GM12878 (cell line): ENCODE measurements around the gene KLRF1. TPM values are rescaled to one million over a fixed set of nuclear protein-coding genes. Genes with fewer than 3 reads are reported as not detected.

Experiments used
- ATAC-seq: fragments of 200-7000 bp; cut with Tn5 transposase; 3 replicates; pipeline ENCODE4 v1.9.1; 2020; ENCODE audit warnings: mild to moderate bottlenecking, moderate library complexity
- BruUV-seq: library from RNA; stranded (reverse); fragments of 400-500 nt; replicated peaks from 2 replicates; lab custom pipeline; 2021; lab: Mats Ljungman, UMichigan
- CTCF ChIA-PET: fragments of 300-600 bp; sonication (Branson Sonifier 250); formaldehyde crosslinking; extraction: SDS; loops from one replicate; lab custom pipeline; 2021; ENCODE audit warnings: inconsistent platforms; lab: Yijun Ruan, JAX
- POLR2A ChIA-PET: fragments of 350-600 bp; formaldehyde crosslinking; extraction: SDS; loops from one replicate; lab custom pipeline; 2021; ENCODE audit warnings: inconsistent platforms; lab: Charles Lee
- RAD21 ChIA-PET: fragments of 300-600 bp; sonication (Branson Sonifier 250); formaldehyde crosslinking; loops from one replicate; lab custom pipeline; 2023; ENCODE audit warnings: antibody characterized with exemption; ENCODE audit not compliant: unreplicated experiment; lab: Charles Lee
- SMC1A ChIA-PET: fragments of 300-600 bp; sonication (Branson Sonifier 250); formaldehyde crosslinking; loops from one replicate; lab custom pipeline; 2023; ENCODE audit not compliant: unreplicated experiment, uncharacterized antibody; lab: Charles Lee
- DNase-seq: peaks from one replicate; pipeline ENCODE4 v3.0.0-alpha.2; 2011; ENCODE audit warnings: low read depth, low spot score
- FAIRE-seq: peaks from 3 replicates; lab custom pipeline; 2011; peaks lifted over from hg19 to GRCh38; lab: Jason Lieb, UNC
- H2AFZ ChIP-seq: 2 replicates; pipeline ENCODE4 v1.6.0; 2011; ENCODE audit warnings: low read depth, low read length, control low read depth; ENCODE audit not compliant: control insufficient read depth
- H3K27ac ChIP-seq: 2 replicates; pipeline ENCODE4 v1.5.1; 2011; ENCODE audit warnings: control low read depth; ENCODE audit not compliant: control insufficient read depth, insufficient read depth
- H3K27me3 ChIP-seq, 2 experiments: replicated peaks in 1 of 2; 2 replicates each; pipeline versions ENCODE4 v1.6.0 to v1.6.1; 2011; ENCODE audit warnings: low read length in 1 of 2; ENCODE audit not compliant: control insufficient read depth in 2 of 2, insufficient read depth in 2 of 2
- H3K36me3 ChIP-seq, 2 experiments: 2 replicates each; pipeline ENCODE4 v1.5.1; 2011; ENCODE audit warnings: low read length in 1 of 2; ENCODE audit not compliant: control insufficient read depth in 2 of 2, insufficient read depth in 2 of 2
- H3K4me1 ChIP-seq: 2 replicates; pipeline ENCODE4 v1.6.1; 2011; ENCODE audit warnings: mild to moderate bottlenecking, low read length, moderate library complexity, mixed read lengths; ENCODE audit not compliant: control insufficient read depth, insufficient read depth
- H3K4me2 ChIP-seq: 2 replicates; pipeline ENCODE4 v1.6.0; 2011; ENCODE audit warnings: control low read depth; ENCODE audit not compliant: control insufficient read depth, insufficient read depth
- H3K4me3 ChIP-seq: fragments of 200-600 bp; sonication (generic); 2 replicates; pipeline ENCODE4 v1.5.1; 2016
- H3K79me2 ChIP-seq: 2 replicates; pipeline ENCODE4 v1.6.0; 2011; ENCODE audit warnings: low read length; ENCODE audit not compliant: control insufficient read depth, insufficient read depth
- H3K9ac ChIP-seq: 2 replicates; pipeline ENCODE4 v1.8.0; 2011; ENCODE audit warnings: low read length, control low read depth, mixed read lengths; ENCODE audit not compliant: control insufficient read depth, insufficient read depth
- H3K9me3 ChIP-seq: replicated peaks from 3 replicates; pipeline ENCODE4 v1.5.1; 2011; ENCODE audit warnings: mild to moderate bottlenecking, low read length; ENCODE audit not compliant: control insufficient read depth, insufficient read depth
- H4K20me1 ChIP-seq: 2 replicates; pipeline ENCODE4 v1.6.0; 2011; ENCODE audit not compliant: control insufficient read depth, insufficient read depth
- BHLHE40 ChIP-seq, 2 experiments: fragments of 450-650 bp in 1 of 2; IDR thresholded peaks; 2 replicates each; pipeline ENCODE4 v1.6.1; 2011 to 2017; ENCODE audit warnings: low read depth in 2 of 2, borderline replicate concordance in 1 of 2, improper control_type of control experiment in 1 of 2, low read length in 1 of 2, mild to moderate bottlenecking in 1 of 2
- CHD2 ChIP-seq: IDR thresholded peaks from 2 replicates; pipeline ENCODE4 v1.6.1; 2011; ENCODE audit warnings: low read depth, low read length, improper control_type of control experiment, borderline replicate concordance
- CREB1 ChIP-seq: IDR thresholded peaks from 2 replicates; pipeline ENCODE4 v1.6.1; 2012; ENCODE audit warnings: low read depth, mild to moderate bottlenecking, inconsistent platforms
- FOS ChIP-seq: IDR thresholded peaks from 3 replicates; pipeline ENCODE4 v1.6.1; 2011; ENCODE audit warnings: borderline replicate concordance; ENCODE audit not compliant: insufficient read length; ENCODE audit errors: extremely low read depth
- HCFC1 ChIP-seq: fragments of 150-350 bp; IDR thresholded peaks from 2 replicates; pipeline ENCODE4 v1.6.1; 2014; ENCODE audit warnings: low read length
- IKZF2 ChIP-seq, 2 experiments: fragments of 450-650 bp; IDR thresholded peaks; 2 replicates each; pipeline ENCODE4 v1.6.1; 2017; ENCODE audit warnings: mild to moderate bottlenecking in 2 of 2, moderate library complexity in 2 of 2
- KLF5 ChIP-seq: fragments of 450-650 bp; IDR thresholded peaks from 2 replicates; pipeline ENCODE4 v1.6.1; 2014; ENCODE audit warnings: mild to moderate bottlenecking; ENCODE audit not compliant: partially characterized antibody
- NBN ChIP-seq: fragments of 450-650 bp; IDR thresholded peaks from 2 replicates; pipeline ENCODE4 v1.6.1; 2016
- NRF1 ChIP-seq: conservative IDR thresholded peaks from 2 replicates; pipeline ENCODE4 v1.6.1; 2011; ENCODE audit warnings: mild to moderate bottlenecking, low read depth, low read length, improper control_type of control experiment
- SMARCA5 ChIP-seq: fragments of 450-650 bp; IDR thresholded peaks from 2 replicates; pipeline ENCODE4 v1.6.1; 2017; ENCODE audit warnings: mild to moderate bottlenecking
- TCF3 ChIP-seq: IDR thresholded peaks from 2 replicates; pipeline ENCODE4 v1.6.1; 2012; ENCODE audit warnings: low read depth, mild to moderate bottlenecking, low read length, borderline replicate concordance; ENCODE audit not compliant: insufficient read depth
- ZNF24 ChIP-seq: fragments of 450-650 bp; IDR thresholded peaks from 2 replicates; pipeline ENCODE4 v1.6.1; 2017; ENCODE audit warnings: antibody characterized with exemption, mild to moderate bottlenecking
- WGBS: methylation state at CpG from one replicate; pipeline ENCODE4 v1.1.6; 2016; ENCODE audit warnings: low lambda C conversion rate; ENCODE audit not compliant: insufficient replicate concordance, insufficient coverage; ENCODE audit errors: missing lambda C conversion rate; 5-methylcytosine and 5-hydroxymethylcytosine counted together
- in situ Hi-C: fragments of 300-500 bp; cut with MboI; formaldehyde crosslinking; loops from 9 replicates; pipeline ENCODE4 v1.14.3; 2018; ENCODE audit warnings: mixed read lengths
- intact Hi-C: fragments of 100-400 bp; cut with micrococcal nuclease; formaldehyde crosslinking; loops from one replicate; pipeline ENCODE4 v1.14.2; 2022; ENCODE audit not compliant: unreplicated experiment
- polyA plus RNA-seq, 11 experiments: library from polyadenylated mRNA; depleted of rRNA in 4 of 11; unstranded in 6 of 11; stranded (reverse) in 5 of 11; fragments of >200 nt; fragmentation: Nextera tagmentation in 4 of 11; fragmentation: Illumina TruSeq in 1 of 11; extraction: Ambion mirVana in 4 of 11; extraction: Trizol in 1 of 11; gene quantifications; 1 replicate in 1 of 11; 2 replicates in 10 of 11; pipeline versions ENCODE4 v1.2.1 to v1.2.3, GENCODE V29; 2011 to 2016; ENCODE audit warnings: inconsistent platforms in 2 of 11, missing spikeins in 2 of 11, low read depth in 1 of 11
- total RNA-seq, 4 experiments: library from RNA; depleted of rRNA in 3 of 4; stranded (reverse); fragments of >200 nt in 3 of 4; fragmentation: Illumina TruSeq in 1 of 4; extraction: Trizol in 1 of 4; gene quantifications; 2 replicates each; pipeline versions ENCODE4 v1.2.1 to v1.2.3, GENCODE V29; 2013 to 2021
- TF ChIP-seq, protein P1 (sequence below): fragments of 450-650 bp; IDR thresholded peaks from 2 replicates; pipeline ENCODE4 v1.6.1; 2017; ENCODE audit warnings: mild to moderate bottlenecking, moderate library complexity
- TF ChIP-seq, protein P2 (sequence below): IDR thresholded peaks from 2 replicates; pipeline ENCODE4 v1.6.1; 2012; ENCODE audit warnings: improper control_type of control experiment, low read depth, low read length; ENCODE audit not compliant: insufficient replicate concordance

The KLRF1 gene
- total and polyA plus RNA-seq, 10 of the 15 experiments (the other 5 are each of a cell fraction or from before 2014, with no cell fraction given), result 0.13 to 2.0 (median 0.18) TPM; not detected in 6

DNA sequence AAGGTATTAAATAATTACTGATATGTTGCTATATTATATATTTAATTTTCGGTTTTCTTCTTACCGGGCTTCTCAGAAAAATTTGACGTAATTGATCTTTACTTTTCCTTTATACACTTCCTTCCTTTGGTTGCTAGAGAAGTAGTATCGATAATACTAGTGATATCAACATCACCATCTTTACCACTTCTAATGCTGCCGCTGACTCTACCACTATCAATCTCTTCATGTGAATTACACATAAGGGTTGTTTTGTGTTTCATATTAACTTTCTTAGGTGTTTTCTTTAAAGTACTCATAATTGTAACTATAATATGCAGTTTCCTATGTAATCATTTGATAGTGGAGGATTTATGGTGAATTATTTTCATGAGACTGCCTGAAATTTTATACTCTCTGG, 30.9 kb upstream of the KLRF1 start (continued):
- TF ChIP-seq, protein P1, sequence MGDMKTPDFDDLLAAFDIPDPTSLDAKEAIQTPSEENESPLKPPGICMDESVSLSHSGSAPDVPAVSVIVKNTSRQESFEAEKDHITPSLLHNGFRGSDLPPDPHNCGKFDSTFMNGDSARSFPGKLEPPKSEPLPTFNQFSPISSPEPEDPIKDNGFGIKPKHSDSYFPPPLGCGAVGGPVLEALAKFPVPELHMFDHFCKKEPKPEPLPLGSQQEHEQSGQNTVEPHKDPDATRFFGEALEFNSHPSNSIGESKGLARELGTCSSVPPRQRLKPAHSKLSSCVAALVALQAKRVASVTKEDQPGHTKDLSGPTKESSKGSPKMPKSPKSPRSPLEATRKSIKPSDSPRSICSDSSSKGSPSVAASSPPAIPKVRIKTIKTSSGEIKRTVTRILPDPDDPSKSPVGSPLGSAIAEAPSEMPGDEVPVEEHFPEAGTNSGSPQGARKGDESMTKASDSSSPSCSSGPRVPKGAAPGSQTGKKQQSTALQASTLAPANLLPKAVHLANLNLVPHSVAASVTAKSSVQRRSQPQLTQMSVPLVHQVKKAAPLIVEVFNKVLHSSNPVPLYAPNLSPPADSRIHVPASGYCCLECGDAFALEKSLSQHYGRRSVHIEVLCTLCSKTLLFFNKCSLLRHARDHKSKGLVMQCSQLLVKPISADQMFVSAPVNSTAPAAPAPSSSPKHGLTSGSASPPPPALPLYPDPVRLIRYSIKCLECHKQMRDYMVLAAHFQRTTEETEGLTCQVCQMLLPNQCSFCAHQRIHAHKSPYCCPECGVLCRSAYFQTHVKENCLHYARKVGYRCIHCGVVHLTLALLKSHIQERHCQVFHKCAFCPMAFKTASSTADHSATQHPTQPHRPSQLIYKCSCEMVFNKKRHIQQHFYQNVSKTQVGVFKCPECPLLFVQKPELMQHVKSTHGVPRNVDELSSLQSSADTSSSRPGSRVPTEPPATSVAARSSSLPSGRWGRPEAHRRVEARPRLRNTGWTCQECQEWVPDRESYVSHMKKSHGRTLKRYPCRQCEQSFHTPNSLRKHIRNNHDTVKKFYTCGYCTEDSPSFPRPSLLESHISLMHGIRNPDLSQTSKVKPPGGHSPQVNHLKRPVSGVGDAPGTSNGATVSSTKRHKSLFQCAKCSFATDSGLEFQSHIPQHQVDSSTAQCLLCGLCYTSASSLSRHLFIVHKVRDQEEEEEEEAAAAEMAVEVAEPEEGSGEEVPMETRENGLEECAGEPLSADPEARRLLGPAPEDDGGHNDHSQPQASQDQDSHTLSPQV, result no peak
- TF ChIP-seq IKZF2 (IDR thresholded peaks at IDR 0.05) (no peak), NBN (no peak), KLF5 (no peak), BHLHE40 (IDR thresholded peaks at IDR 0.05; ENCODE audit: borderline replicate concordance in 1 of 2, low read depth in 2 of 2, low read length in 1 of 2) (no peak)

DNA sequence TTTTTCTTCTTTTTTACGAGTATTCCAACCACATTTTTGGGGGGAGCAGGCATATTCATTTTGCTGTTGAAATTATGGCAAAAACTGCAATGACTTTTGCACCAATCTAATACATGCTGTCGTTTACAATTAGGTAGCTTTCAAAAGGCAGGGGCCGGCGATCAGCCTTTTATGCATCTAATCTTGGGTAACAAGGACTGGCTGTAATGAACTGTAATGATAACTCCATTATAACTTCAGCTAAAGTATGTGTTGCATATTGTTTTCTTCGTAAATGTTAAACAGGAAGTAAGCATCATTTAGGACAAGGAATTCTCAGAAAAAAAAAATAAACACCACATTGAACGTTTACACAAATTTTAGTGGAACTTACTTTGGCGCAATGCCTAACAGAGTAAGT, 30.3 kb upstream of the KLRF1 start:
- peaks cover 10% of the 10 kb centered on the region; the same call in 1 of the 2 replicates for H3K4me1 ChIP-seq
- H2AFZ ChIP-seq, result no peak overlapping the region
- CTCF ChIA-PET, result interaction anchor here (0.8 to 10.7 kb wide), 14 partner anchors 12 to 633 kb away, joined by 3 to 835 read pairs (median 4); partner anchors contain the start of gene CD69
- no peak for TF ChIP-seq CREB1
- no peak for TF ChIP-seq CHD2
- no peak for TF ChIP-seq HCFC1
- TF ChIP-seq FOS, result no peak
- TF ChIP-seq ZNF24, result no peak
- no peak for TF ChIP-seq SMARCA5
- no peak for TF ChIP-seq TCF3
- no peak for TF ChIP-seq NRF1
- TF ChIP-seq, protein P2, sequence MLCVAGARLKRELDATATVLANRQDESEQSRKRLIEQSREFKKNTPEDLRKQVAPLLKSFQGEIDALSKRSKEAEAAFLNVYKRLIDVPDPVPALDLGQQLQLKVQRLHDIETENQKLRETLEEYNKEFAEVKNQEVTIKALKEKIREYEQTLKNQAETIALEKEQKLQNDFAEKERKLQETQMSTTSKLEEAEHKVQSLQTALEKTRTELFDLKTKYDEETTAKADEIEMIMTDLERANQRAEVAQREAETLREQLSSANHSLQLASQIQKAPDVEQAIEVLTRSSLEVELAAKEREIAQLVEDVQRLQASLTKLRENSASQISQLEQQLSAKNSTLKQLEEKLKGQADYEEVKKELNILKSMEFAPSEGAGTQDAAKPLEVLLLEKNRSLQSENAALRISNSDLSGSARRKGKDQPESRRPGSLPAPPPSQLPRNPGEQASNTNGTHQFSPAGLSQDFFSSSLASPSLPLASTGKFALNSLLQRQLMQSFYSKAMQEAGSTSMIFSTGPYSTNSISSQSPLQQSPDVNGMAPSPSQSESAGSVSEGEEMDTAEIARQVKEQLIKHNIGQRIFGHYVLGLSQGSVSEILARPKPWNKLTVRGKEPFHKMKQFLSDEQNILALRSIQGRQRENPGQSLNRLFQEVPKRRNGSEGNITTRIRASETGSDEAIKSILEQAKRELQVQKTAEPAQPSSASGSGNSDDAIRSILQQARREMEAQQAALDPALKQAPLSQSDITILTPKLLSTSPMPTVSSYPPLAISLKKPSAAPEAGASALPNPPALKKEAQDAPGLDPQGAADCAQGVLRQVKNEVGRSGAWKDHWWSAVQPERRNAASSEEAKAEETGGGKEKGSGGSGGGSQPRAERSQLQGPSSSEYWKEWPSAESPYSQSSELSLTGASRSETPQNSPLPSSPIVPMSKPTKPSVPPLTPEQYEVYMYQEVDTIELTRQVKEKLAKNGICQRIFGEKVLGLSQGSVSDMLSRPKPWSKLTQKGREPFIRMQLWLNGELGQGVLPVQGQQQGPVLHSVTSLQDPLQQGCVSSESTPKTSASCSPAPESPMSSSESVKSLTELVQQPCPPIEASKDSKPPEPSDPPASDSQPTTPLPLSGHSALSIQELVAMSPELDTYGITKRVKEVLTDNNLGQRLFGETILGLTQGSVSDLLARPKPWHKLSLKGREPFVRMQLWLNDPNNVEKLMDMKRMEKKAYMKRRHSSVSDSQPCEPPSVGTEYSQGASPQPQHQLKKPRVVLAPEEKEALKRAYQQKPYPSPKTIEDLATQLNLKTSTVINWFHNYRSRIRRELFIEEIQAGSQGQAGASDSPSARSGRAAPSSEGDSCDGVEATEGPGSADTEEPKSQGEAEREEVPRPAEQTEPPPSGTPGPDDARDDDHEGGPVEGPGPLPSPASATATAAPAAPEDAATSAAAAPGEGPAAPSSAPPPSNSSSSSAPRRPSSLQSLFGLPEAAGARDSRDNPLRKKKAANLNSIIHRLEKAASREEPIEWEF, result no peak

More for the DNA sequence above, 30.3 kb upstream of the KLRF1 start:
- Histone ChIP-seq H3K27me3 (no peaks in the 10 kb centered on the region), H3K4me2 (no peak overlapping the region), H3K36me3 (no peaks in the 10 kb centered on the region), H3K9ac (no peak overlapping the region), H4K20me1 (no peaks in the 10 kb centered on the region), H3K79me2 (no peaks in the 10 kb centered on the region), H3K4me3 (no peak overlapping the region), H3K27ac (no peak overlapping the region), H3K9me3 (no peaks in the 10 kb centered on the region; the same call in 2 of the 3 replicates)
- ChIA-PET POLR2A (interaction anchor here (0.6 to 2.1 kb wide), 4 partner anchors 17 to 43 kb away, joined by 4 to 8 read pairs (median 6); no protein-coding TSS in a partner anchor), SMC1A (interaction anchor here (0.9 to 12.4 kb wide), 11 partner anchors 10 to 346 kb away, joined by 3 to 814 read pairs (median 5); partner anchors contain the start of gene CD69), RAD21 (interaction anchor here (1.2 to 7.3 kb wide), 4 partner anchors 28 to 70 kb away, joined by 4 to 577 read pairs (median 44); partner anchors contain the start of gene CD69)
- in situ Hi-C loops (loop anchor here (5.0 kb wide), 1 partner anchor 45 kb away; no protein-coding TSS in a partner anchor), intact Hi-C loops (loop anchor here (5.0 kb wide), 1 partner anchor 165 kb away; no protein-coding TSS in a partner anchor)
- WGBS, result 75% methylated on average over 7 of the region's 7 CpGs
- no peak for FAIRE-seq
- BruUV-seq, result no TSS peak
- no peak for DNase-seq
- no peak for ATAC-seq
